OCI-LY7 (cell line): ENCODE data around the gene CAPRIN2. TPM values are rescaled to one million over a fixed set of nuclear protein-coding genes. Genes with fewer than 3 reads are reported as not detected.

ENCODE experiments used
- BruUV-seq: library from RNA; stranded (reverse); fragments of 400-500 nt; replicated peaks from 2 replicates; lab custom pipeline; 2021; lab: Mats Ljungman, UMichigan
- CTCF ChIA-PET: fragments of 300-600 bp; sonication (Branson Sonifier 250); formaldehyde crosslinking; loops from one replicate; lab custom pipeline; 2022; ENCODE audit warnings: antibody characterized with exemption; ENCODE audit not compliant: unreplicated experiment; lab: Charles Lee
- POLR2A ChIA-PET: fragments of 300-600 bp; sonication (Branson Sonifier 250); formaldehyde crosslinking; loops from one replicate; lab custom pipeline; 2022; ENCODE audit warnings: antibody characterized with exemption; lab: Charles Lee
- DNase-seq: peaks from one replicate; pipeline ENCODE4 v3.0.0-alpha.2; 2015; ENCODE audit warnings: low spot score
- H2AFZ ChIP-seq: fragments of 200-600 bp; sonication (generic), shearing (Covaris generic); 2 replicates; pipeline ENCODE4 v1.6.1; 2014; ENCODE audit warnings: mild to moderate bottlenecking, antibody characterized with exemption, low read length, moderate library complexity
- H3K27ac ChIP-seq: fragments of 200-600 bp; sonication (generic); 2 replicates; pipeline ENCODE4 v1.5.1; 2014; ENCODE audit warnings: mixed run types, low read depth, mild to moderate bottlenecking, moderate library complexity, low read length, inconsistent platforms; ENCODE audit not compliant: poor library complexity, severe bottlenecking
- H3K36me3 ChIP-seq: fragments of 200-600 bp; sonication (generic); 2 replicates; pipeline ENCODE4 v1.6.1; 2014; ENCODE audit warnings: mild to moderate bottlenecking, antibody characterized with exemption, low read length, moderate library complexity, mixed read lengths; ENCODE audit not compliant: insufficient read depth
- H3K4me1 ChIP-seq: fragments of 200-600 bp; sonication (generic); 2 replicates; pipeline ENCODE4 v1.5.1; 2014; ENCODE audit warnings: mild to moderate bottlenecking, low read length; ENCODE audit not compliant: insufficient read depth, poor library complexity, severe bottlenecking
- H3K4me2 ChIP-seq: fragments of 200-600 bp; sonication (generic); 2 replicates; pipeline ENCODE4 v1.6.1; 2014; ENCODE audit warnings: mild to moderate bottlenecking, low read length
- H3K4me3 ChIP-seq: fragments of 200-600 bp; sonication (generic); 2 replicates; pipeline ENCODE4 v1.5.1; 2014; ENCODE audit warnings: mild to moderate bottlenecking, low read depth, low read length; ENCODE audit not compliant: poor library complexity, severe bottlenecking
- H3K79me2 ChIP-seq: fragments of 200-600 bp; sonication (generic); 2 replicates; pipeline ENCODE4 v1.6.1; 2016; ENCODE audit warnings: low read depth, mild to moderate bottlenecking, low read length, moderate library complexity, mixed read lengths; ENCODE audit not compliant: insufficient read depth
- H3K9me2 ChIP-seq: fragments of 200-600 bp; sonication (generic); 2 replicates; pipeline ENCODE4 v1.6.1; 2016; ENCODE audit warnings: mild to moderate bottlenecking, low read length, mixed read lengths; ENCODE audit not compliant: insufficient read depth
- H3K9me3 ChIP-seq: fragments of 200-600 bp; sonication (generic); 2 replicates; pipeline ENCODE4 v1.6.1; 2014; ENCODE audit warnings: mild to moderate bottlenecking, mixed run types, low read length, mixed read lengths
- H4K20me1 ChIP-seq: fragments of 200-600 bp; sonication (generic); 2 replicates; pipeline ENCODE4 v1.6.1; 2014; ENCODE audit warnings: mild to moderate bottlenecking, antibody characterized with exemption, low read length, moderate library complexity, mixed read lengths; ENCODE audit not compliant: insufficient read depth
- EZH2phosphoT487 ChIP-seq: fragments of 200-600 bp; sonication (generic); IDR thresholded peaks from 2 replicates; pipeline ENCODE4 v1.6.1; 2018; ENCODE audit warnings: low read depth, borderline replicate concordance, mild to moderate bottlenecking, mixed run types, antibody characterized with exemption, low read length, moderate library complexity, mixed read lengths
- intact Hi-C: fragments of 100-400 bp; cut with micrococcal nuclease; formaldehyde crosslinking; loops from one replicate; pipeline ENCODE4 v1.10.0; 2022; ENCODE audit not compliant: unreplicated experiment
- total RNA-seq, 2 experiments: library from RNA; depleted of rRNA in 1 of 2; stranded (reverse); fragments of >200 nt in 1 of 2; shearing (Covaris generic) in 1 of 2; gene quantifications; 2 replicates each; pipeline ENCODE4 v1.2.3, GENCODE V29; 2014 to 2022
- TF ChIP-seq, protein P1 (sequence below): fragments of 200-600 bp; sonication (generic); conservative IDR thresholded peaks from 2 replicates; pipeline ENCODE4 v1.5.1; 2014; ENCODE audit warnings: mild to moderate bottlenecking, antibody characterized with exemption, low read length, moderate library complexity, mixed read lengths

CAPRIN2 gene
- total RNA-seq, 2 experiments from 2014 or later, result 21.7 to 23.7 TPM

DNA sequence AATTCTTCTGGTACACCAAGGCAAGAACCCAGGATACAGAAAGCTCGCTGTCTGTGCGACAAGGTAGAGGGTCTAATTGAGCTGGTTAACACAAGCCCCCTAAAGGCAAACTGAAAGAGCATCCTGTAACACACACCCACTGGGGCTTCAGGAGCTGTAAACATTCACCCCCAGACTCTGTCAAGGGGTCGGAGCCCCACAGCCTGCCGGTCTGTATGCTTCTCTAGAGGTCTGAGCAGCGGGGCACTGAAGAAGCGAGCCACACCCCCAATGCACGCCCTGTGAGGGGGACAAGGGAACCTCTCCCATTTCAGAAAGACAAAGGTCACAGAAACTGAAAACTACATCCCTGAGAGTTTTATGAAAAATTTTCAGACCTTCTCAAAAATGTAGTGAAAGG, 57.8 kb downstream of the CAPRIN2 start:
- Histone ChIP-seq H3K4me1 (peaks cover 23% of the 10 kb centered on the region), H3K27ac (no peak overlapping the region), H4K20me1 (no peaks in the 10 kb centered on the region), H3K79me2 (peaks cover 34% of the 10 kb centered on the region; the same call in 1 of the 2 replicates), H3K36me3 (no peaks in the 10 kb centered on the region), H3K9me3 (no peaks in the 10 kb centered on the region), H3K4me2 (peak overlapping the region; percentile 80; the same call in 1 of the 2 replicates), H3K9me2 (no peaks in the 10 kb centered on the region), H3K4me3 (no peak overlapping the region), H2AFZ (no peak overlapping the region)
- POLR2A ChIA-PET, result interaction anchor here (1.2 to 4.7 kb wide), 4 partner anchors 11 to 55 kb away, joined by 3 to 30 read pairs (median 5); no protein-coding TSS in a partner anchor
- TF ChIP-seq, protein P1, sequence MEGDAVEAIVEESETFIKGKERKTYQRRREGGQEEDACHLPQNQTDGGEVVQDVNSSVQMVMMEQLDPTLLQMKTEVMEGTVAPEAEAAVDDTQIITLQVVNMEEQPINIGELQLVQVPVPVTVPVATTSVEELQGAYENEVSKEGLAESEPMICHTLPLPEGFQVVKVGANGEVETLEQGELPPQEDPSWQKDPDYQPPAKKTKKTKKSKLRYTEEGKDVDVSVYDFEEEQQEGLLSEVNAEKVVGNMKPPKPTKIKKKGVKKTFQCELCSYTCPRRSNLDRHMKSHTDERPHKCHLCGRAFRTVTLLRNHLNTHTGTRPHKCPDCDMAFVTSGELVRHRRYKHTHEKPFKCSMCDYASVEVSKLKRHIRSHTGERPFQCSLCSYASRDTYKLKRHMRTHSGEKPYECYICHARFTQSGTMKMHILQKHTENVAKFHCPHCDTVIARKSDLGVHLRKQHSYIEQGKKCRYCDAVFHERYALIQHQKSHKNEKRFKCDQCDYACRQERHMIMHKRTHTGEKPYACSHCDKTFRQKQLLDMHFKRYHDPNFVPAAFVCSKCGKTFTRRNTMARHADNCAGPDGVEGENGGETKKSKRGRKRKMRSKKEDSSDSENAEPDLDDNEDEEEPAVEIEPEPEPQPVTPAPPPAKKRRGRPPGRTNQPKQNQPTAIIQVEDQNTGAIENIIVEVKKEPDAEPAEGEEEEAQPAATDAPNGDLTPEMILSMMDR, result no peak
- TF ChIP-seq EZH2phosphoT487, result no peak
- CTCF ChIA-PET, result no interaction called here
- BruUV-seq, result no TSS peak
- intact Hi-C loops, result no loop called here
- no peak for DNase-seq

DNA sequence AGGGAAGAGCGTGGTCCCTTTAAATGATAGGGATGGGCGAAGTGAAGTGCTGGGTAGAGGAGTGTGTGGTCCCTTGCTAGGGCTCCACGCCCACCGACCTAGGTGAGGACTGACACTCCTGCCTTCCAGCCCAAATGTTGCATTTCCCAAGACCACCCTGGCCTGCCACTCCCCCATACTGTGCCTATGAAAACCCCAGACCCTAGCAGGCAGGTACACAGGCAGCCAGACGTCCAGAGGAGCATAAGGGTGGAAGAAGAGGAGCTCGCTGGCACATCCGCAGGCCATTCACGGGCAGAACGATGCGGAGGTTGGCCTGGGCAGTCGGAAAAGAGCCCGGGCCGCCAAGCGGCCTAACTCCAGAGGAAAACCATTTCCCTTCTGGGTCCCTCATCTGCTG, 58.3 kb downstream of the CAPRIN2 start:
- no TSS peak for BruUV-seq
- no peaks in the 10 kb centered on the region for H3K36me3 ChIP-seq
- CTCF ChIA-PET, result interaction anchor here (1.2 kb wide), 1 partner anchor 23 kb away, joined by 3 read pairs; no protein-coding TSS in a partner anchor

More for the DNA sequence above, 58.3 kb downstream of the CAPRIN2 start:
- POLR2A ChIA-PET, result interaction anchor here (0.7 to 4.7 kb wide), 6 partner anchors 9 to 55 kb away, joined by 3 to 30 read pairs (median 6); no protein-coding TSS in a partner anchor
- H3K9me2 ChIP-seq, result no peaks in the 10 kb centered on the region
- H3K4me2 ChIP-seq, result peak overlapping the region; percentile 80
- H3K4me1 ChIP-seq, result peaks cover 23% of the 10 kb centered on the region
- H4K20me1 ChIP-seq, result no peaks in the 10 kb centered on the region
- no peak overlapping the region for H3K27ac ChIP-seq
- H3K4me3 ChIP-seq, result peak overlapping the region; percentile 80
- TF ChIP-seq, protein P1, result no peak
- TF ChIP-seq EZH2phosphoT487, result no peak
- intact Hi-C loops, result no loop called here
- DNase-seq, result no peak
- H2AFZ ChIP-seq, result peak overlapping the region; percentile 100
- H3K9me3 ChIP-seq, result no peaks in the 10 kb centered on the region
- peaks cover 38% of the 10 kb centered on the region; the same call in 1 of the 2 replicates for H3K79me2 ChIP-seq
